Right lobe of liver (tissue), 4 donors: ENCODE data around the gene PEF1.

Experiments
- POLR2A ChIP-seq: fragments of 450-650 bp; IDR thresholded peaks from one replicate; pipeline ENCODE4 v1.6.1; 2017; ENCODE audit warnings: antibody characterized with exemption, mild to moderate bottlenecking
- TF ChIP-seq, protein P1 (sequence below), 4 donors: fragments of 200-600 bp in 3 of 4; fragments of 450-650 bp in 1 of 4; IDR thresholded peaks; one replicate each; pipeline versions ENCODE4 v1.5.1 to v1.8.0; 2016 to 2022; ENCODE audit warnings: antibody characterized with exemption in 4 of 4, mild to moderate bottlenecking in 2 of 4
- donor health status: DM: no; HTN: no; CAD: no.
- donor health status: DM: no; HTN: no; CAD: no.
- donor health status: DM: no; HTN: yes; CAD: no.

DNA sequence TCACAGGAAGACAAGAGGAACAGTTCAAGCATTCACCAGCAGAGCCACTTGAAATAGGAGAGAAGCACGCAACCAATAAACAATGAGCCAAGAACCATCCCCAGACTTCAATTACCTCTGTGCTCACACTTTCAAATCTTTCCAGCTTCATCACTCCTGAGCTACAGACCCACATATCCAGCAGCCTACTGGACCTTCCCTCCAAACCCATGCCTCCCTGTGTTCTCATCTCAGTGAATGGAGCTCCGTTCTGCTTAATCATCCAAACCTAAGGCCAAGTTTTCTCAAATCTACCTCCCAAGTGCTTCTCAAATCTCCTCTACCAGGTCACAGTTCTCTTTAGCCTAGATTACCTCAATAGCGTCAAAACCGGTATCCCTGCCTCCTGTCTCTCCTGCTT, 3.7 kb downstream of the PEF1 start:
- TF ChIP-seq, protein P1, sequence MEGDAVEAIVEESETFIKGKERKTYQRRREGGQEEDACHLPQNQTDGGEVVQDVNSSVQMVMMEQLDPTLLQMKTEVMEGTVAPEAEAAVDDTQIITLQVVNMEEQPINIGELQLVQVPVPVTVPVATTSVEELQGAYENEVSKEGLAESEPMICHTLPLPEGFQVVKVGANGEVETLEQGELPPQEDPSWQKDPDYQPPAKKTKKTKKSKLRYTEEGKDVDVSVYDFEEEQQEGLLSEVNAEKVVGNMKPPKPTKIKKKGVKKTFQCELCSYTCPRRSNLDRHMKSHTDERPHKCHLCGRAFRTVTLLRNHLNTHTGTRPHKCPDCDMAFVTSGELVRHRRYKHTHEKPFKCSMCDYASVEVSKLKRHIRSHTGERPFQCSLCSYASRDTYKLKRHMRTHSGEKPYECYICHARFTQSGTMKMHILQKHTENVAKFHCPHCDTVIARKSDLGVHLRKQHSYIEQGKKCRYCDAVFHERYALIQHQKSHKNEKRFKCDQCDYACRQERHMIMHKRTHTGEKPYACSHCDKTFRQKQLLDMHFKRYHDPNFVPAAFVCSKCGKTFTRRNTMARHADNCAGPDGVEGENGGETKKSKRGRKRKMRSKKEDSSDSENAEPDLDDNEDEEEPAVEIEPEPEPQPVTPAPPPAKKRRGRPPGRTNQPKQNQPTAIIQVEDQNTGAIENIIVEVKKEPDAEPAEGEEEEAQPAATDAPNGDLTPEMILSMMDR (IDR thresholded peaks at IDR 0.05): no peak
- no peak for TF ChIP-seq POLR2A
